Inflammatory macrophage (primary cell): ENCODE measurements around the gene NCAM2.

Experiments used
- DNase-seq, 2 donors: peaks; one replicate each; pipeline ENCODE4 v3.0.0-alpha.2; 2020 to 2022

NCAM2 gene

DNA sequence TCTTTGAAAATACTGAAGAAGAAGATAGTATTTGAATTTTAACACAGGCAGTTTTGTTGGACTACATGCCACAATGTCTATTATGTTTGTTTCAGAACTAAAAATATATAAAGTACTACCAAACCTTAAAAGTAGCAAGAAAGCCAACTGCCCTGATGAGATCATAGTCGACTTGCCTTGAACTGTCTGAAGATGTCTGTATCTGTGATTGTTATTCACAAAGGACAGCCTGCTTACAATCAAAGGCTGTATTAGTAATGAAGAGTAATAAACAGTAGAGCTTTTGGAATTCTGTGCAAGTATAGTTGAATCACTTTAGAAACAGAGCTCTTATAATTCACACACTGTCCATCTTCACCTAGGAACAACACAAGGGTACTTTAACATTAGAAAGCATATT lies 228.3 kb downstream of the NCAM2 start:
- DNase-seq = no peak

DNA sequence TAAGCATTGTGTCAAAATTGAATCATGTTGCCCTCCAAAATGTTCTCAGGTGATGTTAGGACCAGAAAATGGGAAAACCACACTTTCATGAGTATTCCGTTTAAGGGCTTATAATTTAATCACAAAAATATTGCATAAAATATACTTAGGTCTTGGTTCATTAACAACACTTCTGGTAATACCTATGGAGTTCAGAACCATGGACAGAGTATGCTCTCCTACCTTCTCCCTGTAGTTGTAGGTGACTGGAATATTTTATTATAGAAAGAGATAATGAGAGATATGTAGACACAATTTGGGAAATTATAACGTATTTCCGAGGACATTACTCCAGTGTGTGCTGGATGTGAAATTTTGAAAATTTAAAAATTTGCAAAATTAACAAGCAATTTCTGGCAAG lies 232.5 kb downstream of the NCAM2 start:
- no peak for DNase-seq

DNA sequence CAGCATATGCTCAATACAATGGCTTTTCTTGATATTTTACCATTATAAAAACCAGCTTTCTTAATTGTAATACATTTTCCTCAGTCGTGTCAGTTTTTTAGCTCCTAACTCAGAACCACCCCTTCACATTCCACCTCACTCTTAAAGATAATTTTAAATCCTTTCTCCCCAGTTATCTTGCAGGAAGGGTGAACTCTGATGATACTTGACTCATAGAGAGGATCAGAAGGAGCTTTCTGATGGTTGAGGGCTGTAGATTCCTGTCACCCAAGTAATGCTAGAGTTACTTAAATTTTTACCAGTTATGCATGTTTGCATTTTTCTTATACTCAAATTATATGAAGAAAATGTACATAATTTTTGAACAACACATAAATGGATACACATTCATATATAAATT lies 233.7 kb downstream of the NCAM2 start:
- DNase-seq = no peak

DNA sequence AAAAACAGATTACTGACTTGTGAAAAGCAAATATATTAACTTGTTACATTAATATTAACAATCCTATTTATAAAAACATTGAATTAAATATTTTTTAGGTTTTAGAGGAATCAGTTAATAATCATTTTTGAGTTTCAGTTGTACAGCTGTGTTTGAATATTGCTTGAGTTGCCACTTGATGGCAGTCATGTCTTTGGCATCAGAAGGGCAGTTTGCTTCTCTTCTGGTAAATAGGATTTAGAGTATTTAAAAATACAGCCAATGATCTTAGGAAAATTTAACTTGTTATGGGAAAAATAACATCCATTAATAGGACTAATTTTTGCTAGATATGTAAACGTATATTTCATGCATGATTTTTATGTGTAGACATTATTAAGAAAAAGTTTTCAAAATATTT lies 234.1 kb downstream of the NCAM2 start:
- no peak for DNase-seq

DNA sequence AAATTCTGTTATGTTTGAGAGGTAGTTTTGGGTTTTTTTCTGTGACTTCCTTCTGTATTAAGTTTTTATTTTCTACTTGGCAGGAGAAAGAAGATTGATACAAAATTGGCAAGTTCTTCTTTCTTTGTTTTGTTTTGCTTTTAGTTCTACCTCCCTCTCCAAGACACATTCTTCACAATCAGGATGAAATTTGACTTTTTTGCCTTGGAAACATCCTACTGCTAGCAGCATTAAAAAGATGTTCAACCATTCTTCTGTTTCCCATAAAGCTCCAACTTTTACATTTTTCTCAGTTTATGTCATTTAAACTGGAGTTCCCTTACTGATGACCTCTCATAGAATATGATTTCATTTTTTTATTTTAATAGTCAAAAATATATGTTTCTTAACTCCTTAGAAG lies 234.8 kb downstream of the NCAM2 start:
- DNase-seq = no peak

DNA sequence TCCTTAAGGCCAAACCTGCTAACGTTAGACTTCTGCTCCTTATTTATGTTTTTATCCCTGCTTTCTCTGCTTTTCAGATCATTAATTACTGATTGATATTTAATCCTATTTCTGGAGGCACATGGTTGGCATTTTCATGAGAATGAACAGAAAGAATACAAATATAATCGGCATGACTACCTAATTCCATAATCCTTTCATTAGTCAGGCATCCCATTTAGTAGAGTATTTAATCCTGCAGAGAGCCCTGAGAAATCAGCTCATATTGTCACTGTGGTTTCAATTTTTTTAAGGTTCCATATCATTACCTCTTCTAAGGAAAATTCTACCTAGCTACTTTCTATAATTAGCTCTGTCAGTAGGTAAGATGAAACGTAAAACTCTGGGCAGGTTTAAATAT lies 238.8 kb downstream of the NCAM2 start:
- no peak for DNase-seq

DNA sequence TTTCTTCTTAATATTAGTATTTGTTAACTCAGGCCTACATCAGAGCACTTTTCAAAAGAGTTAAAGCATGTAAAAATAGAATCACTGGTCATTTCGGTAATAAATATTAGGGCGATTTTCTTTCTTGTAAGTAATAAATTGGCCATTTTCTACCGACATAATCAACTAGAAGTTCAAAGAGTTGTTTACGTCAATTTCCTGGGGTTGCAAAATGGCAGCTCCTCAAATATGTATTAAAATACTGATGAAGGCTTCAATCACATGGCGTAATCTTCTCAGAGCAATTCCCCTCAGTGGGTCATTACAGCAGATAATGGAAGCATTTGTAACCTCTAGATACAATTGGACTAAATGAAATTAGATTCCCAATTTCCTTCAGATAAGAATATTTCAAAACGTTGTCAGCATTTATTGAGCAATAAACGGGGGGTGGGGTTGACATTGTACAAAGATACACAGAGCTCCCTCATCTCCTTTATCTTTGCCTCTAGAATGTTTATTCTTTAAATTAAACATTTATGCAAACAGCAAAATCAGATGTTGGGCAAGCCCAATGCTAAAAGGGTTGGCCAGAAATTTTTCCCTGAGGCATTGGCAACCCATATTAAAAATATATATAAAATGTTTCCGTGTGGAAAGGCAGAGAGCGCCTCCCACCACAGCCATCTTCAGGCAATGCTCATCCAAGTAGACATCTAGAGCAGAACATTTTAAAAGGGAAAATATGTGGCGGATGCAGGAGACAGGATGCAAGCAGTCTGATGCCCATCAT lies 240.6 kb downstream of the NCAM2 start:
- DNase-seq = no peak

DNA sequence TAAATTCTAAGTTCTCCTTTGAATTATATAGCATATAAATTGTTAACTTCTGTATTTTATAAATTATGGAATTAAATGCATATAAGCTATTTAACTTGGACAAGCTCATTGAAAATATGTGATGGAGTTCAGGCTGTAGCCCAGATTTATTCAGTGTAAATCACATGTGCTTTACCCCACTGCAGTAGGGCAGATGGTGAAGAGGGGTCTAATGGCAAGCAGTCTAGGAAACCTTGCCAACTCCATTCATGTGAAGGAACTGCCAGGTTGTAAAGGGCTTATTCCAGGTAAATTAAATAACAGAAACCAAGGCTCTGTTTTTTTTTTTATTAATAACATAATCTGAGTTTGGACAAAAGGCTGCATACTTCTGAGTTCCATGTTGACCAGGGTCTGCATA lies 243.2 kb downstream of the NCAM2 start:
- DNase-seq = no peak

DNA sequence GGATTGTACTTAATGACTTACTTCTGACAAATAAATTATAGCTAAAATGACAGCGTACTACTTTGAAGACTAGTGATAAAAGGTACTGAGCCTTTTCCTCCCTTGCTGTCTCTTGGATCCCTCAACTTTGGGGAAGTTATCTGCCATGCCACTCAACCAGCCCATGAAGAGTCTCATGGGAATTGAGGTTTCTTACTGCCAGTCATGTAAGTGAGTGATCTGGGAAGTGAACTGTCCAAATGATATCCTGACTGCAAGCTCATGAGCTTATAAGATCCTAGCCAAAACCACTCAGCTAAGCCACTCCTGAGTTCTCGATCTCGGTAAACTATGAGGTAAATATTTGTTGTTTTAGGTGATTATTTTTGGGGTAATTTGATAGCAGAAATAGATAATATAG lies 247.8 kb downstream of the NCAM2 start:
- DNase-seq = no peak

DNA sequence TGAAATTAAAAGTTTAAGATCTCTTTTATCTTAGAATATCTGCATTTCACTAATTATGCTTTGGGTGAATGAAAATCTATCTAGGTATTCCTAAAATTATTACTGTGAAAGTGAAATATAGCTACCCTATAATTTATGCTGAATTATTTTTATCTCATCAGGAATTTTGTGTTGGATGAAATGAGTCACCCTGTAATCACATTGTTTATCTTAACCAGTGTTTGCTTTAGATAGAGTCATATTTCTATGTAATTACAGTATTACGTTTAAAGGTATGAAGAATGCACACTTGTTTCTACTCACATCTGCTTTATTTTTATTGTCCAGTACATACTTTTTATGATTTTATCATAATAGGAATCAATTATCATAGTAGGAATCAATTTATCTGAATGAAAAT lies 249.2 kb downstream of the NCAM2 start:
- no peak for DNase-seq

DNA sequence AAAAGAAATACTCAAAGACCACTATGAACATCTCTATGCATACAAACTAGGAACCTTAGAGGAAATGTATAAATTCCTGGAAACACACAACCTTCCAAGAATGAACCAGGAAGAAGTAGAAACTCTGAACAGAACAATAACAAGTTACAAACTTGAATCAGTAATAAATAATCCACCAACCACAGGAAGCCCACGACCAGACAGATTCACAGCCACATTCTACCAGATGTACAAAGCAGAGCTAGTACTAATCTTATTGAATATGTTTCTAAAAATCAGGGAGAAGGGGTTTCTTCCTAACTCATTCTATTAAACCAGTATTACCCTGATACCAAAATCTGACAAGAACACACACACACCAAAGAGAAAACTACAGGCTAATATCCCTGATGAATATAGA lies 263.8 kb downstream of the NCAM2 start:
- DNase-seq = no peak

DNA sequence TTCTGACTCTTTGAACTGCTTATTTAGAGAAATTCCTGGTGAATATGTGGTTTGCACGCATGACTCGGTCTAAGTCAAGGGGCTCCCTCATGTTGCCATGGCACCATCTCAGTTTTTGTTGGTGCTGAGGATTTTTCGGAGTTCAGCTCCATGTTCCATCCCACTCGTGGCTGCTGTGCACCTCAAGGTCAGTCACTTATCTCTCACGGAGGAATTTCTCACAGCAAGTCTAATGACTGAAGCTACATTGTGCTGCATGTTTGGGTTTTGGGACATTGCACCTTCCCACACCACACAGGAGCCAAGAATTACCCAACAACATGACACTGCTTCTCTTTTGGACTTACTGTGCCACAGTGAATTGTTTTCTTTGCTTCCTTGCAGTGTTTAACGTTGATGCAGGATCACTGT lies 269.9 kb downstream of the NCAM2 start:
- DNase-seq = no peak

DNA sequence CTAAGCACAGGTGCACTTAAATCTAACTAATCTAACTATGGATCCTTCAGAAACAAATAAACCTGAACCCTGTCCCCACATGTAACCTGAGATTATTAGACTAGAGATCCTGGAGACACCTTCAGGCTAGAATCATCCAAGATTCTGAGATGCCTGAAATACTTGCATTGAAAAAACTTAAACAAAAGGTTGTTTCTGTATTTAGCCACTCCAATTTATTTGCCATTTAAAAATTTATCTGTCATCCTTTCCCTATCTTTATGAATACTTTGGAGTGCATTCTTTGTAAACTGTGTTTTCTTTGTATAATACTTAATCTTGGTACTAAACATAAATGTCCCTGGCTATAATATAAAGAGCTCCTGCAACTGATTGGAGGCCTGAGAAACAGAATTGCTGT lies 270.7 kb downstream of the NCAM2 start:
- DNase-seq = no peak

DNA sequence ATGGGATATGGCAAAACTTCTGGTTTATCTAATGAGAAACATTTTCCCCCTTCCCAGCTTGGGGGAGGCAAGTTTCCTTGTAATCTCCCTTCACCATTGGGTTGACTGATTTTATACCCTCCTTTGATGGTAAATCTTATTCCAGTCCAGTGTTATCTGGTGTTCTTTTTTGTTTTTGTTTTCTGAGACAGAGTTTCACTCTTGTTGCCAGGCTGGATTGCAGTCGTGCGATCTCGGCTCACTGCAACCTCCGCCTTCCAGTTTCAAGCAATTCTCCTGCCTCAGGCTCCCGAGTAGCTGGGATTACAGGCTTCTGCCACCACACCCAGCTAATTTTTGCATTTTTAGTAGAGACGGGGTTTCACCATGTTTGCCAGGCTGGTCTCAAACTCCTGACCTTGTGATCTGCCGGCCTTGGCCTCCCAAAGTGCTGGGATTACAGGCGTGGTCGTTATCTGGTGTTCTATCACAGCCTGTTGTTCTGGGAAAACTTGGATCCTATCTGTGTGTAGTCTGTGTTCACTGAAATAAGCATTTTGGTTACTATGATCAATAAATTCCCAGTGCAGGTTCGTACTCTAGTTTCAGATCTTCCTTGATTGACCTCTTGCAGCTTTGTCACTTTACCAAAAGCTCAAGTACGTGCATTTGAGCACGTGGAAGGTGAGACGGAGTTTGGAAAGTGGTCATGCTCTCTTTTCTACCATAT lies 281.1 kb downstream of the NCAM2 start:
- no peak for DNase-seq

DNA sequence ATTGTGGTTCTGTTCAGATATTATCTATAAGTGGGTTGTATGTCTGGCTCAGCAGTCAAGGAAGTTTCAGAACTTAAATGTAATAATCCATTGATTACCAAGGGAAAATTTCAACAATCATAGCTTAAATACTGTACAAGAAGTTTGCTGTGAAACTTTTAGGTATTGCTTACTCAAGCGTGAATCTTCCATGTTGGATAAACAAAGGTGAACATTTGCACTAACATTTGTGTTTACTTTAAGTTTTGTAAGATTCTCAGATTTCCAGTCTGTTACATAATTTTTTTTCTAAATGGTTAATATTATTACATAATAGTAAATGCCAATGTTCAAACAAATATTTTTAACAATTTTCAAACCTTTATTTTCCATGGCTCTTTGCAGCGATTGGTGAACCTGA lies 285.6 kb downstream of the NCAM2 start:
- DNase-seq = no peak

DNA sequence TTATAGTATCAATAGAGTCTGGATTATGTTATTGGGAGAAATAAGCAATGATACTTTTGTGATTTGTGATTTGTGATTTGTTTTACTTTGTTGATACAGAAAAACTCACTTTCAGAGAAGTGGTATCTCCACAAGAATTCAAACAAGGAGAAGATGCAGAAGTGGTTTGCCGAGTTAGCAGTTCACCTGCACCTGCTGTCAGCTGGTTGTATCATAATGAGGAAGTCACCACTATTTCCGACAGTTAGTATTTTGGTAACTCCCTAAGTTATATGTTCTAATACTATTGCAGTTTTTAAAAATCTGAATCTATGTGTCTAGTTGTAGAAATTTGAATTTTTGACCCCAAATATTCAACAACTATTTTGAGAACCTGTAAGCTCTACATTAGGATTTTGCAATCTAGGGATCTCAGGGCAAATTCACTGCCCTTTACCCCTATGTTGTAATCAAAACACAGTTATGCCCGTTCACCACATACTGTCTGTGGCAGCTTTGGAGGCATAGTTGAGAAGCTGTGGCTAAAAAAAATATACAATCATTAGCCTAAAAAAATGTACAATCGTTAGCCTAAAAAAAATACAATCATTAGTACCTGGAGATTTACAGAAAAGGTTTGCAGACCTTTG lies 288.1 kb downstream of the NCAM2 start:
- DNase-seq = no peak

DNA sequence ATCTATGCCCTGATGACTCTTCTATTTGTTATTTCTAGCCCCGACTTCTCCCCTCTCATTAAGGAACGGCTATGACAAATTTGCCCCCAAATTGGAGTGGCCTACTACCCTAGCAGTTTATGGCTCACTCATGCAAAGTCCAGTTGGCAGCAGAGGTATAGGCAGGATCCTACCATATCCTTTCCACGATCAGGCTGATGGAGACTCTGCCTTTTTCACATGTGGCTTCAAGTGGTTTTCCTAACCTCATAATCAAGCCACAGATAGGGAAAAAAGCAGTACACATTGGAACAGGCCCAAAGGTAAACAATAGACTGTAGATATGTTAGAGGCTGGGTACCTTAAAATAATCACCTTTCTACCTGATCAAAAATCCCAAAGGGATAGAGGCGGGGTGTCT lies 292.5 kb downstream of the NCAM2 start:
- DNase-seq = no peak

DNA sequence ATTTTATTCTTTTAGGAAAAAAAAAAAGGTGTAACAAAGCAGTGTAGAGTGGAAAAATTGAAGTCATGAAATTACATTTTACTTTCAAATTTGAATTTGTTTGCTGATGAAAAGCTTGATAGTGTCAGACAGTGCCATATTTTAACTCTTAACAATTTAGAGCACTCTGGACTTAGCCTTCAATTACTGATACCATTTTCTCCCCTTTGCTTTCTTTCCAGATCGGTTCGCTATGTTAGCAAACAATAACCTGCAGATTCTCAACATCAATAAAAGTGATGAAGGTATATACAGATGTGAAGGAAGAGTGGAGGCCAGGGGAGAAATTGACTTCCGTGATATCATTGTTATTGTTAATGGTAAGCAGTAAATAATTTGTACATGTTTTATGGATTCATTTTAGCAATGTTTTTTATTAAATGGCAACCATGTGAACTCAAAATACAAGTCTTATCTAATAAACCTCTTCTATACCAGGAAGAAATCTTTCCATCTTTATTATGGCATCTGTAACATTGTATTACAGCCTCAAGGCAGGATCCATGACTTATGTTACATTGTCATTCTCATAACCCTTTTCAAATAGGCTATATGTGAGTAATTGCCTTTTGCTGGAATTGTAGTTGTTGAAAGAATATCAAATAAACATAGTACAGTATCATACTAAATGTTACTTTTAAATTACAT lies 293.8 kb downstream of the NCAM2 start:
- DNase-seq = no peak

DNA sequence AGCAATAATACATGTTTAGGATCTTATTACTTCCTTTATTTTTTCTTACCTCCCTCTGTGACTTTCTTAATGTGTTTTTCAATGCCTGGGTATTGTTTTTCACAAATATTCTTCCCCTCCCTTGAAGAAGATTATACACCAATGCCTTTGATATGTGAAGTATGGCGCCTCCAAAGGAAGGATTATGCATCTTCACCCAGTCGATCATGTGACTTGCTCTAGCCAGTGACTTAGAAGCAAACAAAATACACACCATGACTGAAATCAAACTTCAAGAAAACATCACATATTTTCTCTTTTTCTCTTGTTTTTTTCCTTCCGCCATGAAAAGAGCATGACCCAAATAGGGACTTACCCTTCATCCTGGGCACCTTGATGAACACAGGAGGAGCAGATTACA lies 297.1 kb downstream of the NCAM2 start:
- DNase-seq = no peak

DNA sequence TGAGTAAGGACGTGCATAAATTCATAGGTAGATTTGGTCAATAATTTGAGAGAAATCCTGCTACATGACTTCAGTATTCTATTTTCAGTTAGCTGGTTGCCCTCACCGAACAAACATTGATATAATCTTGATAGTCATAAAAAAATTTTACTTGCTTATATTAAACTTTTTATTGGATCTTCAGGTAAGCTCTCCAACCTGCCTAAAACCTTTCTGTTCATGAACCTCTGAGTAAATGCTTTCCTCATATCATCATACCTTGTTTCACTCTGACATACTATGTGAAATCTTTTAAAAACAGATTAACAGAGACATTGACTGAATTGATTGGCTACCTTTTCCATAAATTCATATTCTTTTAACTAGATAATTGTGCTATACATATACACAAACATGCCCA lies 299.0 kb downstream of the NCAM2 start:
- DNase-seq = no peak

DNA sequence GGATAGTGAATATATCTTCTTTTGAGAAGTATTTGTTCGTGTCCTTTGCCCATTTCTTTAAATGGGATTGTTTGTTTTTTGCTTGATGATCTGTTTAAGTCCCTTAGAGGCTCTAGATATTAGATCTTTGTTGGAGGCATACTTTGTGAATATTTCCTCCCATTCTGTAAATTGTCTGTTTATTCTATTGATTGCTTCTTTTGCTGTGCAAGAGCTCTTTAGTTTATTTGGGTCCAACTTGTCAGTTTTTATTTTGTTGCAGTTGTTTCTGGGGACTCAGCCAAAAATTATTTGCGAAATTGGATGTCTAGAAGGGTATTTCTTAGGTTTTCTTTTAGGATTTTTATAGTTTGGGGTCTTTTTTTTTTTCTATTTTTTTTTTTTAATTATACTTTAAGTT lies 302.8 kb downstream of the NCAM2 start:
- DNase-seq = no peak

DNA sequence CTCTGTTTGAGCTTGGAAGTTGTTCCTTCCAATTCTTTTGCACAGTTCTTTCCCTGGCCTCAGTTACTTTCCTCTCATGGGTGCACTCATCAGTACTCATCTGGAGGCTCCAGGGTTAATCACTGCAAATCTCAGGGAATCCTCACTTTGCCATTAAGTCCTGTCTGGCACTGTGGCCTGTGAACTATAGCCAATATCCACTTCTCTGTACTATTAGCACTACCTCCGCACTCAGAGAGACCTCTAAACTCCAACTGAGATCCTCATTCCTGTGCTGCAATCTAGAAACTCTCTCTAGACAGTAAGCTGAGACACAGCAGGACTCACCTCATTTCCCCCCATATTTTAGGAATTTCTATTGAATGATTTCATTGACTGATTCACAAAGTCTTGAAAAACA lies 311.3 kb downstream of the NCAM2 start:
- DNase-seq = no peak

DNA sequence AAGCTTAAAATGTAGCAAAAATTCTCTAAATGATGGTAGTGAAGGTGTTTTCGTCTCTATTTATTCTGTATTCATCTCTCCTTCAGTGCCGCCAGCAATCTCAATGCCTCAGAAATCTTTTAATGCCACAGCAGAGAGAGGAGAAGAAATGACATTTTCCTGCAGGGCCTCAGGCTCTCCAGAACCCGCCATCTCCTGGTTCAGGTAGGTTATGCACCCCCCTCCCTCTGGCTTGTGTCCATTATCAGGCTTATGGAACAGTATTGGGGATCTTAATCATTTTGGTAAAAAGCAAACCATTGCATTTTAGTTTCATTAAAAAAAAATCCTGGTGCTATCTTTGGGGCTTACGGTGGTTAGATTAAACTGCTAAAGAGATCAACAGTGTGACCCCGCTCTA lies 326.1 kb downstream of the NCAM2 start:
- no peak for DNase-seq

DNA sequence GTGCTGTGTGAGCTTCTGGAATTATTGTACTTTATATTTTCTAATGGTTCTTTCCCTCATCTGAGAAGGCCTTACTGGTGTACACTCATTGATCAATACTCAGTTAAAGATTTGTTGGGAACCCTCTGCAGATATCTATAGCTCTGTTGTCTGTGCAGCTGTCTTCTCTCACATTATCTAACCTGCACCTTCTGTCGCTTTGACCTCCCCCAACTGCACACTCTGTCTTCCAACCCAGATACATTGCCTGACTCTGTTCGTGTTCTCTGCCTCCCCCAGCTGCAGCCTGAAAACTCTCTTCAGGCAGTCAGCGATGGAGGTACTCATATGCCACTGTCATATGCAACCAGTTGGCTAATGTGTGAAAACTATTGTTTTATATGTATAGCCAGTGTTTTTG lies 334.3 kb downstream of the NCAM2 start:
- no peak for DNase-seq
